SIG-M5 treated with dmso at 0.1 percent for 504 hours (cell line): ENCODE measurements around the gene SLC16A12.
"Not testable (repeated sequence)": the region's sequence is repeated elsewhere in the genome, so short reads cannot be mapped to it uniquely, and the experiment has no call there.

Experiments used
- DNase-seq: peaks from one replicate; lab custom pipeline; 2025; ENCODE audit not compliant: unreplicated experiment; lab: John Stamatoyannopoulos, UW

Gene SLC16A12

GRCh38 chr10:89475125-89475524 lies 60.3 kb downstream of the SLC16A12 start:
- DNase-seq, result no peak

GRCh38 chr10:89474452-89474851 lies 60.9 kb downstream of the SLC16A12 start:
- DNase-seq, result no peak

DNA sequence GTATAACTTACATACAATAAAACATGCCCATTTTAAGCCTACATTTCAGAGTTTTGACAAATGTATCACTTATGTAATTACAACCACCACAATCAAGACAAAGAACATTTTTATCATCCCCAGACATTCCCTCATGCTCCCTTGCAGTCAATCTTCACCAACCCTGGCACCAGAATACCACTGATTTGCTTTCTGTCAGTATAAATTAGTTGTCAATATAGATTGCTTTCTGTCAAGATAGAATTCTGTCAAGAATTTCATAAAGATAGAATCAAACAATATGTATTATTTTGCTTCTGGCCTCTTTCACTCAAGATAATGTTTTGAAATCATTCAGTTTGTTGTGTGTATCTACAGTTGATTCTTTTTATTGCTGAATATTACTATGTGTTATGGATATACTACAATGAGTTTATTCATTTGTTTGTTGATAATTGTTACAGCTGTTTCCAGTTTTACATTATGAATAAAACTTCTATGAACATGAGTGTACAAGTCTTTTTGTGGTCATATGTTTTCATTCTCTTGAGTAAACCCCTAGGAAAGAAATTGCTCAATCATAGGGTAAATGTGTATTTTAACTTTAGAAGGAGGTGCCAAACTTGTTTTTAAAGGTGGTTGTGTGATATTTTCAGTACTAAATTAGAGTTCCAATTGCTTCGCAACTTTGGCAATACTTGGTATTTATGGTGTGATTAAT lies 64.1 kb downstream of the SLC16A12 start:
- no peak for DNase-seq

DNA sequence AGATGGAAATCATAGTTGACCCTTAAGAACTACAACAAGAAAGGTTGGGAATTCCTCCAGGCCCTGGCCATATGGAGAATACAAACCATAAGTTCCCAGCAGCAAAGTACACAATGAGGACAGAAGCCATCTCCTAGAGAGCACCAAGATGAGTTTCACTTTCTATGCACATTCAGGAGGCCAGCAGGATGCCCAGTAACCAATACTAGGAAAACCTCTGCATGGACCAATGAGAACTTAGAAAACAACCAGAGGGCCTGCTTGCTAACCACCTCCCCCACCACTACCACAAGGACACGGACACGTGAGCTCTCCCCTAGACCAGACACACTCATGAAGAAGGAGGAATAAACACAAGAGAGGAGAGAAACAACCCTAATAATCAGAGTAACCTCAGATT lies 64.8 kb downstream of the SLC16A12 start:
- no peak for DNase-seq

DNA sequence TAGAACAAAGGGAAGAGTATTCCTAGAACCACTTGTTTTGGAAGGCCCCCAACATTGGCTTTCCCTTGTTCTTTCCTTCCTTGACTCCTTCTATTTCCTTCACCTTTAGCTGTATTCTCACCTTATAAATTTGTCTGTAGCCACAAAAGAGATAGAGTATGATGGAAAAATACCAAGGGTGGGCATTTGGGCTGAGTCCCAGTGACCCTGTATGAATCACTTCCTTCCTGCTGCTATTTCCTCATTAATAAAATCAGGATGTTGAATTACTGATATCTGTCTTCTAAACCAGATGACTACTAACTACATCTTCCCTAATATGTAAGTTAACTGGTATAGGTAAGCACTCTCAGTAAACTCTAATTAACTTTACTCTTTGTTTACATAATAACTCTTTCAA lies 65.9 kb downstream of the SLC16A12 start:
- DNase-seq, result no peak

DNA sequence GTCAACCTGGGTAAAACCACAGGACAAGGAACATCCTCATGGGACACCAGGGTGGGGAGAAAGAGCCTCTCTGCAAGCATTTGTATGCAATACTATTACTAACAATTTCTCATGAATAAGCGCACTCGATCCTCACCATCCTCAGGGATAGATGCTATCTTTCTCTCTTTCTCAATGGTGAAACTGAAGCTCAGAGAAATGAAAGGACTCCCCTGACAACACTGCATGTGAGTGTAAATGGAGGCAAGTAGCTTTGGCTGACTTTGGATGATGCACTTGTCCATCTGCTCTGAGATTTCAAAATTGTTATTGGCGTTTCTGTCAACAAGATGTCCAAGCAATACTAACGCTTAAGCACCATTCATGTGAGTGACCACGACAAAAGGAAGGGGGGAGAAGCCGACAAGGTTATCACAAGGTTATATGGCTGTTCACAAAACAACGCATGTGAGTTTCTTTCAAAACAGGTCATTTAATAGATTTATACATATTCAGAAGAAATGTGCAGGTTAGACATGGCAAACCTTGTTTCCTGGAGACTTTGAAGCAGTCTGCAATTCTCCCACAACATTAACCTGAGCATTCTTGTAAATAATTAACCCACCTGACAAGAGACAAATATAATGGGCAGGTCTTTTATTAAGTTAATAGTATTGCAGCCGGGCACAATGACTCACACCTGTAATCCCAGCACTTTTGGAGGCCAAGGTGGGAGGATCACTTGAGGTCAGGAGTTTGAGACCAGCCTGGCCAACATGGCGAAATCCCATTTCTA lies 67.0 kb downstream of the SLC16A12 start:
- no peak for DNase-seq

DNA sequence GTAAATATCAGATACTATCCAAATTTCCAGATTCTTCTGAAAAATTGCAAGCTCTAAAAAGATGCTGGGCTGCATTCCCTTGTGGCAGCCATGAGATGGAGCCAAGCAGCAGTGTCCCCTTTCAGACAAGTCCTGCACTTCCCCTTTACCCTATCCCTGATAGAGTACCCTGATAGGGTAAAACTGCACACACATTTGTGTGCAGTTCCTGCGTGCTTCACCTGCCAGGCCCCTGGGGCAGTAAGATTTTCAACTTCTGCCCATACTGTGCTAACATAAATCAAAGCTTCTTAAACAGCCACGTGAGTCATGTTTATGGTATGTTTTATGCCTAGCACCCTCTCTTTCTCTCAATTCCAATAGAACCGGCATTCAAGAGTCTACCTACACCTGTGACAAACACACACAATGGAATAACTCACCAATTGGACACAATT lies 68.8 kb downstream of the SLC16A12 start:
- DNase-seq, result peak; percentile 62

DNA sequence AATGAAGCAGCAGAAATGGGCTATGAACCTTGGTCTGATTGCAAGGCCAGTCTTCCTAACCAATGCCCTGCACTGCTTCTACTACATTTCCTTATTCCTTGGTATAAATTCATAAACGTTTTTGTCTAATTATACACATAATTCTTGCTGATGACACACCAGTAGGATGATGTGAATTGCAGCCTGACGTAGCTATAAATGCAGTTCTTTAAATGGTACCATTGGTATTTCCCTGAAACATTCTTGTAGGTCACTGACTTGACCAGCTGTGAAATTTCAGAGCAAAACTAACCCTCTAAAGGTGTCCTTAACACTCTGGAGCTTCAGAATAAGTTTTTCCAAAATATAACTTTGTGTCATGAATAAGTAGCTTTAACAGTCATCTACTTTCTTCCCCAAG lies 70.2 kb downstream of the SLC16A12 start:
- no peak for DNase-seq

- no peak for DNase-seq
Measured at GRCh38 chr10:89463846-89464537, 71.4 kb downstream of the SLC16A12 start.

DNA sequence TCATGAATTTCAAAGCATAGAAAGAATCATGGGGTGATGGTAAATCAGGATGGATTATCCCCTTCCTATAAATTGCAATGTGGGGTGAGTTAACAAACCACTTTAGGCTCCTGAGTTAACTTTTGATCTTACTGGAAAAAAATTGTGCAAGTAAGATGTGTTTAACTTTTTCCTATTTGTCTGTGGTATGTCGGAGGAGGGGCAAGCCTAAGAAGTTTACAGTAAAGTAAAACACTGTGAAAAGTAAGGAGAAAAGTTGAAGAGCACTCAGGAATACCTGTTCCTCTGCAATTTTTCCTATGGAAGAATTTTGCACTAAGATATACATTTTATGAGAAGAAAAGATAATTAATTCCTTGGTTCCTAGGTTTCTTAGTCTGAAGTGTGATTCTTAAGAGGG lies 76.6 kb downstream of the SLC16A12 start:
- no peak for DNase-seq

GRCh38 chr10:89458291-89458690 lies 77.1 kb downstream of the SLC16A12 start:
- no peak for DNase-seq

GRCh38 chr10:89454561-89455347 lies 80.6 kb downstream of the SLC16A12 start:
- DNase-seq, result peak; percentile 33

- DNase-seq, result no peak
Measured at GRCh38 chr10:89452193-89452592, 83.2 kb downstream of the SLC16A12 start.

- DNase-seq, result no peak
Measured at GRCh38 chr10:89450901-89451300, 84.5 kb downstream of the SLC16A12 start.

GRCh38 chr10:89444819-89445218 lies 90.6 kb downstream of the SLC16A12 start:
- DNase-seq, result not testable (repeated sequence)

DNA sequence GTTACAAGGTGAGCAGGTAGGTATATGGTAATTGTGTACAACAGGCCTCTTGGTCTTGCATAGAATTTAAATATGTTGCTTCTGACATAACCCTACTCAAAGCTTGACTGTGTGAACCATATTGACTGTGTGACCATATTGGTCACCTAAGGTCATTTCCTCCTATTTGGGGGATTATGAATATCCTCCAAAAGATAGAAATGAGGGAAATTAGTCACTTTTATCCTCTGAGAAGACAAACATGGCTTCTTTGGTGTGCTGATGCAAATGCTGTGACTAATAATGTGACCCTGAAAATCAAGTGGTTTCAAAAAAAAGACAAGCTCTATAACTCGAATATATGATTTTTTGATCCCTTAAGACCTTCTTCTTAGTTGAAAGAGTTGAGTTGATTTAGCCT lies 93.1 kb downstream of the SLC16A12 start:
- DNase-seq, result no peak

- DNase-seq, result no peak
Measured at GRCh38 chr10:89440226-89441009, 95.0 kb downstream of the SLC16A12 start.

DNA sequence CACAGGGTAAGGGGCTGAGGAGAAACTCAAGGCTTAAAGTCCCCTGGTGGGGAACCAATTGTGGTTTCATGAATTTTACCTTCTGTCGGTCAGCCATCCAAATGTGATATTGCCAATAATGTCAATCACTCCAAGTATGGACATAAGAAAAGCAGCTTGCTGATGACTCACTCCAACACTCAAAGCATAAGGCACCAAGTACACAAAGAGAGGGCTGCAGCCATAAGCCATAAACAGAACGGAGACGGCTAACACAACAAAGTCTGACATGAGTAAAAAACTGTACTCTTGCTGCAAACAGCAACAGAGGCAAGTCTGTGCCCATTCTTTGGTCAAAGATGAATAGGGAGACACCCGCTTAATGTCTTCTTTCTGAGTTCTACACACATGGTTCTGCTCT lies 96.9 kb downstream of the SLC16A12 start:
- DNase-seq, result no peak

GRCh38 chr10:89431977-89432376 lies 103.4 kb downstream of the SLC16A12 start:
- no peak for DNase-seq

DNA sequence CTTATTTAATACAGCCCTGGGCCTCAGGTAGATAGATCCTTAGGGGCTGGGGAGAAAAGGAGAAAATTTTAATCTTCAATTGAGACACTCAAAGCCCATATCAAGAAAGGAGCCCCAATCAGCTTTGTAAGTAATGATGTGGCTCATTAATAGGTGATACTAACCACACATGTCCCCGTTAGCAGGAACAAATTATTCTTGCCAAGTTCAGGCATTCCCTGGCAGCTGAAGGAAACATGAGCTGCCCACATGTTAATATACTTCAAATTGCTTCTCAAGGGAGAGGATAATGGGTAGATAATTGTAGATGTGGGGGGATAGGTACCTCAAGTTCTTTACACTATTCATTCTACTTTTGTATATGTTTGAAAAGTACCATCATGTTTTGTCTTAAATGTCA lies 106.5 kb downstream of the SLC16A12 start:
- DNase-seq, result no peak
